ENCODE data around the gene OR13A1.

- TF ChIP-seq CTCF (IDR thresholded peaks at IDR 0.05) (no peak), POLR2A (IDR thresholded peaks at IDR 0.05) (no peak)
Measured at GRCh38 chr10:45319702-45320101, 4.3 kb upstream of the OR13A1 start.
